ENCODE measurements around the gene EIF4E3. TPM values are rescaled to one million over a fixed set of nuclear protein-coding genes. Genes with fewer than 3 reads are reported as not detected.

Gene EIF4E3
- total RNA-seq, 2 experiments from 2014 or later: 48.2 to 50.4 TPM

GRCh38 chr3:71763426-71763825 lies 38.2 kb upstream of the EIF4E3 start:
- no peak for ATAC-seq (ENCODE audit: poor library complexity)
- no peaks in the 10 kb centered on the region for H3K4me1 Mint-ChIP-seq (ENCODE audit: low read depth)

DNA sequence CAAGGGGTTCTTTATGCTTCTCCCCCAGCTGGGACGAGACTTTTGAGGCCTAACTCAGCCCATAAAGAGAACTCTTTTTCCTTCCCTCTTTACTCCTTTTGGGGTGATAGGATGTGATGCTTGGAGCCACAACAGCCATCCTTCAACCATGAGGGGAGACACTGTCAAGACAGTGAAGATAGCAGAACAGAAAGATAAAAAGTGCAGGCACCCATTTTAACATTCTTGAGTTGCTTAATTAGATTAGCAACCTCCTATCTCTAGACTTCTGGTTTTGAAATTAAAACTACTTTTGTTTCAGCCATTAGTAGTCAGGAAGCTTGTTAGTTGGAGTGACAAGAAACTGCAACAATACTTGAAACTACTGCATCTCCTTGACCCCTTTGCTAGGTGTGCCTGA lies 34.9 kb upstream of the EIF4E3 start:
- Mint-ChIP-seq H3K27ac (no peak overlapping the region), H3K36me3 (ENCODE audit: low read depth) (no peaks in the 10 kb centered on the region), H3K4me1 (ENCODE audit: low read depth) (no peaks in the 10 kb centered on the region), H3K9me3 (no peaks in the 10 kb centered on the region), H3K27me3 (peaks cover 20% of the 10 kb centered on the region), H3K4me3 (no peak overlapping the region)
- CTCF ChIA-PET: no interaction called here
- Histone ChIP-seq H3K27ac (ENCODE audit: low read depth in 1 of 2, low read length in 2 of 2) (no peak overlapping the region), H3K27me3 (ENCODE audit: control insufficient read depth in 1 of 2, insufficient read depth in 2 of 2, low read length in 2 of 2) (peaks cover 5 to 6% of the 10 kb centered on the region in 2 experiments), H3K9me3 (ENCODE audit: control insufficient read depth in 1 of 2, insufficient read depth in 1 of 2, low read length in 2 of 2) (no peaks in the 10 kb centered on the region), H3K4me1 (ENCODE audit: insufficient read depth, low read length) (no peaks in the 10 kb centered on the region), H3K4me3 (ENCODE audit: low read length) (no peak overlapping the region), H3K36me3 (ENCODE audit: insufficient read depth, low read length) (no peaks in the 10 kb centered on the region)
- POLR2A ChIA-PET: no interaction called here
- intact Hi-C loops (cut with DNase I, micrococcal nuclease): no loop called here
- no peak for ATAC-seq (ENCODE audit: poor library complexity)
- no peak for DNase-seq
- no peak for TF ChIP-seq CTCF (IDR thresholded peaks at IDR 0.05)

More at GRCh38 chr3:71763426-71763825, 38.2 kb upstream of the EIF4E3 start:
- H3K27ac ChIP-seq (ENCODE audit: low read depth in 1 of 2, low read length in 2 of 2): no peak overlapping the region
- no peak for DNase-seq
- Mint-ChIP-seq H3K27ac (no peak overlapping the region), H3K4me3 (no peak overlapping the region), H3K36me3 (ENCODE audit: low read depth) (no peaks in the 10 kb centered on the region), H3K9me3 (no peaks in the 10 kb centered on the region), H3K27me3 (peaks cover 6% of the 10 kb centered on the region)
- intact Hi-C loops (cut with DNase I, micrococcal nuclease): no loop called here
- H3K4me3 ChIP-seq (ENCODE audit: low read length): no peak overlapping the region
- POLR2A ChIA-PET: no interaction called here
- H3K36me3 ChIP-seq (ENCODE audit: insufficient read depth, low read length): no peaks in the 10 kb centered on the region
- no peaks in the 10 kb centered on the region for H3K9me3 ChIP-seq (ENCODE audit: control insufficient read depth in 1 of 2, insufficient read depth in 1 of 2, low read length in 2 of 2)
- H3K27me3 ChIP-seq (ENCODE audit: control insufficient read depth in 1 of 2, insufficient read depth in 2 of 2, low read length in 2 of 2): no peaks in the 10 kb centered on the region
- TF ChIP-seq CTCF (IDR thresholded peaks at IDR 0.05): no peak
- CTCF ChIA-PET: no interaction called here
- H3K4me1 ChIP-seq (ENCODE audit: insufficient read depth, low read length): no peaks in the 10 kb centered on the region

GRCh38 chr3:71759401-71759800 lies 34.2 kb upstream of the EIF4E3 start:
- POLR2A ChIA-PET: no interaction called here
- peaks cover 0 to 4% of the 10 kb centered on the region in 2 experiments for H3K9me3 ChIP-seq (ENCODE audit: control insufficient read depth in 1 of 2, insufficient read depth in 1 of 2, low read length in 2 of 2)
- H3K4me3 ChIP-seq (ENCODE audit: low read length): no peak overlapping the region
- H3K36me3 Mint-ChIP-seq (ENCODE audit: low read depth): no peaks in the 10 kb centered on the region
- H3K4me1 Mint-ChIP-seq (ENCODE audit: low read depth): no peaks in the 10 kb centered on the region
- no peak overlapping the region for H3K27ac ChIP-seq (ENCODE audit: low read depth in 1 of 2, low read length in 2 of 2)
- H3K4me3 Mint-ChIP-seq: no peak overlapping the region
- H3K27me3 ChIP-seq (ENCODE audit: control insufficient read depth in 1 of 2, insufficient read depth in 2 of 2, low read length in 2 of 2): peaks cover 9 to 10% of the 10 kb centered on the region in 2 experiments
- CTCF ChIA-PET: no interaction called here
- no peak for TF ChIP-seq CTCF (IDR thresholded peaks at IDR 0.05)
- intact Hi-C loops (cut with DNase I, micrococcal nuclease): no loop called here
- DNase-seq (peak in 2 of 14 experiments; percentile 18), ATAC-seq (ENCODE audit: poor library complexity) (no peak)
- no peaks in the 10 kb centered on the region for H3K36me3 ChIP-seq (ENCODE audit: insufficient read depth, low read length)
- no peak overlapping the region for H3K27ac Mint-ChIP-seq
- peaks cover 3% of the 10 kb centered on the region for H3K4me1 ChIP-seq (ENCODE audit: insufficient read depth, low read length)
- H3K27me3 Mint-ChIP-seq: peaks cover 24% of the 10 kb centered on the region
- H3K9me3 Mint-ChIP-seq: no peaks in the 10 kb centered on the region

All from CD4-positive, alpha-beta T cell (primary cell).